Anterior cingulate cortex (tissue), 58 donors: Measurements from ENCODE around the gene CDK13.
A peak's percentile ranks its signal among the peaks of the same experiment; 100 is the strongest.

ENCODE experiments used
- DNase-seq, 58 donors: peaks; one replicate each; lab custom pipeline; 2025; lab: John Stamatoyannopoulos, UW

Gene CDK13

DNA sequence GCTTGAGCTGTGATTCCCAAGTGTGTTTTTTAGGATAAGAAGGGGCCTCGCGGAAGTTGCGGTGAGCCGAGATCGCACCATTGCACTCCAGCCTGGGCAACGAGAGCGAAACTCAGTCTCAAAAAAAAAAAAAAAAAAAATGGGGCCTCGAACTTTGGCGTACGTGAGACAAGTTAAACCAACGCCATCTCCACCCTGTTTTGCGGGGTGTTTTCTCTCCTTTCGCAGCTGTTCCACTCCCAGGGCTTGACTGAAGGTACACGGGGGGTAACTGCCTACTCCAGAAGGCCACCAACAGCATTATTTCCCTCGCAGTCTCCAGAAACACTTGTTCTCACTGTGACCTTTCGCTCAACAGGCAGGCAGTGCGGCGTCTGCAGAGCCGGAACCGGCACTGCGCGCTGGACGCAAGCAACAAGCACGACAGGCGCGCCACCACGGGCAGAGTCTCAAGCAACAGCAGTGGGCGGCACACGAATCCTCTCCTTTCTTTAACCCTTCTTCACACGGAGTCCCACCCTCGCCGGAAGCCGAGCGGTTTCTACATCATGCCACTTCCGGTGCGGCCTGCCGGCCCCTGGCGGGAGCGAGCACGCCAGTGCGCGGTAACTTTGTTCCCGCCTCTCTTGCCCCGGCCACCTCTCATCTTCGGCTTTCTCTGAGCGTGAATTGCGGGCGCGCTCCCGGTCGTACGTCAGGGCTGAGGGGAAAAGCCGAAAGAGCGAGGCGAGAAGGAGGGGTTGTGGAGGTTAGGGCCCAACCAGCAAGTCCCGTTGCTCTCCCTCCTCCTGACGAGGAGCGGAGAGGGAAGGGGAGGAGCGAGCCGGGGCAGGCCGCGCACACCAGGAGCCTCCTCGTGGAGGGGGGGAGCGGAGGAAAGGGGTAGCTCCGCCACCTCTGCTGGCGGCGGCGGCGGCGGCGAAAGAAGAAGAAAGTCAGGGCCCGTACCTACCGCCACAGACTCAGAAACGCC is 814 bp upstream of the CDK13 start:
- peak; percentile 78 to 100 (median 98) for DNase-seq

DNA sequence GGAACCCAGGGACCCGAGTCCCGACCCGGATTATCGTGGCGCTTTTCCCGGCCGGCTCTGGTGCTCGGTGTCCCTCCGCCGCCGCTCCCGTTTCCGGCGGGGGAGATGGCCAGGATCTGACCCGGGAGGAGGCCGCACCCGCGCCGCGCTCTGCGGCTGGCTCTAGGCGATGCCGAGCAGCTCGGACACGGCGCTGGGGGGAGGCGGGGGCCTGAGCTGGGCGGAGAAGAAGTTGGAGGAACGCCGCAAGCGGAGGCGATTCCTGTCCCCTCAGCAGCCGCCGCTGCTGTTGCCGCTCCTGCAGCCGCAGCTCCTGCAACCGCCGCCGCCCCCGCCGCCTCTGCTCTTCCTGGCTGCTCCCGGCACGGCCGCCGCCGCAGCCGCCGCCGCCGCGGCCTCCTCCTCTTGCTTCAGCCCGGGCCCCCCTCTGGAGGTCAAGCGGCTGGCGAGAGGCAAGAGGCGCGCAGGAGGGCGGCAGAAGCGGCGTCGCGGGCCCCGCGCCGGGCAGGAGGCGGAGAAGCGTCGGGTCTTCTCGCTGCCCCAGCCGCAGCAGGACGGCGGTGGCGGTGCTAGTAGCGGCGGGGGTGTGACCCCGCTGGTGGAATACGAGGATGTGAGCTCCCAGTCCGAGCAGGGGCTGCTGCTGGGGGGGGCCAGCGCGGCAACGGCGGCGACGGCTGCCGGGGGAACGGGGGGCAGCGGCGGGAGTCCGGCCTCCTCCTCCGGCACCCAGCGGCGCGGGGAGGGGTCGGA is 593 bp downstream of the CDK13 start:
- peak in 43 of 58 donors; percentile 16 to 75 (median 51) for DNase-seq

DNA sequence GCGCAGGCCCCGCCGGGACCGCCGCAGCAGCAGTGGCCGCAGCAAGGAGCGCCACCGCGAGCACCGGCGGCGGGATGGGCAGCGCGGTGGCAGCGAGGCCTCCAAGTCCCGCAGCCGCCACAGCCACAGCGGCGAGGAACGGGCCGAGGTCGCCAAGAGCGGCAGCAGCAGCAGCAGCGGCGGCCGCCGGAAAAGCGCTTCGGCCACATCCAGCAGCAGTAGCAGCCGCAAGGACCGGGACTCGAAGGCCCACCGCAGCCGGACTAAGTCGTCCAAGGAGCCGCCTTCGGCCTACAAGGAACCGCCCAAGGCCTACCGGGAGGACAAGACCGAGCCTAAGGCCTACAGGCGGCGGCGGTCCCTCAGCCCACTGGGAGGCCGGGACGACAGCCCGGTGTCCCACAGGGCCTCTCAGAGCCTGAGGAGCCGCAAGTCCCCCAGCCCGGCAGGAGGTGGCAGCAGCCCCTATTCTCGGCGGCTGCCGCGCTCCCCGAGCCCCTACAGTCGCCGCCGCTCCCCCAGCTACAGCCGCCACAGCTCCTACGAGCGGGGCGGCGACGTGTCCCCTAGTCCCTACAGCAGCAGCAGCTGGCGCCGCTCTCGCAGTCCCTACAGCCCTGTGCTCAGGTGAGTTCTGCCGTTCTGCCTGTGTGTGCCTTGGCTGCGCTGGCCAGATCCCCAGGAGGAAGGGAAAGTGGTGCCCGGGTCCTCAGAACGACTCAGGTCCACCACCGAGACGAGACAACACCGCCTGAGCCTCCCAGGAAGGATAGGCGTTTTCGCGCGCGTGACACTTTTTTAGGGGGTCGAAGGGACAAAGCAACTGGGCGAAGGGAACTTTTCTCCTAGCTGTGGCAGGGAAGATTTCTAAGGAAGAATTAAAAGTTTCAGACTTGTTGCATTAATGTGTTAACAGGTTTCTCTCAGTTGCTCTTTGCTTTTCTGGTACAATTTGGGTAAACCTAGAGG is 1.5 kb downstream of the CDK13 start:
- peak in 53 of 58 donors; percentile 6 to 71 (median 38) for DNase-seq

DNA sequence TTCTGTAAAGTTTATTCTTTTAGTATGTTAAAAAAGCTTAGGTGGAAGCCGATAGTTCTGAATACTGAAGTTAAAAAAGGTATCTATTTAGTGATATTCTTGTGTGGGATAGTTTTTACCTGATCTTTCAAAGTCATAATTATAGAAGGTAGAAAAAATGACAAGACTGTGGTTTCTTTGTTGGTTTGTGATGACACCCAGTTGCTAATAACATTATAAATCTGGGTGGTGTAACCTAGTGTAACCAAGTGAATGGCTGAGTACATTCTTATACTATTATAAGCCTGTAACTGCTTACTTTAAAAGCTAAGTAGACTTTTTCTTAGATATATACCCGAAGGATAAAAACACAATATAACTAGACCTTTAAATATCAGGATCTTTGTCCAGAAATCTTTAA is 2.3 kb downstream of the CDK13 start:
- no peak for DNase-seq

DNA sequence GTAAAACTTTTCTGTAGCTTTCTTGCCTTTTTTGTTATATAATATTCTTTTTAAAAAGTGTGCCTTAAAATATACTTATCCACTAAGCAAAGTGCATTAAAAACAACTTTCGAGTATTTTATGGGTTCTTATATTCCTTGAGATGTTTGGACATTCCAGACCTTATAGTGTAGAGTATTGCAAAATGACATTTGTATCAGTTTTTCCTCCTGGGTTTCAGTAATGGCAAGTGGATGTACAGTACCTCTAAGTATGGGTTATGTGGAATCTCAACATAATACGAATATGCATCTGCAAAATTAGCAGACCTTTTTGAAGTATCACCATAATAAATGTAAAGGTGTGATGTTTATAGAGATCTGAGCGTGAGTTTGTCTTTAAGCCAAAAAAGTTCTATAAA is 2.7 kb downstream of the CDK13 start:
- no peak for DNase-seq

DNA sequence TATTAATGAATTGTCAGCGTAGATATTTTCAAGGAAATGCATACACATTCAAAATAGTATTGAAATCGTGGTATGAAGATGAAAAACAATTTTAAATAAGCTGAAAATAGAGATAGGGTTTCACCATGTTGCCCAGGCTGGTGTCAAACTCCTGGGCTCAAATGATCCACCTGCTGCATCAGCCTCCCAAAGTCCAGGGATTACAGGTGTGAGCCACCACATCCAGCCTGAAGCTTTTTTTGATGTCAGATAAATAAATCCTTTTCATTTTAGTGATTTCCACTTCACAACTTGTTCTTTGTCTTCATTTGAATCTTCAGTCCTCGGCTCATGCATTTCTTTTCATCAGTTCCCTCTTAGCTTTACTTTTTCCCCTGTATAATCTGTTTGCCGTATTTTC is 4.6 kb downstream of the CDK13 start:
- DNase-seq = no peak

DNA sequence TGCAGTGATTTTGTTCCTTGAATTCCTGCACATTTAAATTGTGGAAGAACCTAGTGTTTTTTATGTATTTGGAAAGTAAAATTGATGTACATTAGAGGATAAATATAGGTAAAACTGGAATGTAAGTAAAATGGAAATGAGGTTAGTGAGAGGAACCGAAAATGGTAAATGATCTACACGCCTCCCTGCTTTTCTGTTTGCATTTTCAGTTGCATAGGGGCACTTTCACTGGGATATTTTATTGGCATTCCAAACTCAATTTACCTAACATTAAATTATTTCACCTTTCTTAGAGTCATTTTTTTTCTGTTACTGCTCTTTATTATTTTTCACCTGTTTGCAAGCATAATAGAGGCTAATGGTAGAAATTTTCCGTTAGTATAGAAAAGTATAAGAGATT is 8.0 kb downstream of the CDK13 start:
- DNase-seq = no peak

DNA sequence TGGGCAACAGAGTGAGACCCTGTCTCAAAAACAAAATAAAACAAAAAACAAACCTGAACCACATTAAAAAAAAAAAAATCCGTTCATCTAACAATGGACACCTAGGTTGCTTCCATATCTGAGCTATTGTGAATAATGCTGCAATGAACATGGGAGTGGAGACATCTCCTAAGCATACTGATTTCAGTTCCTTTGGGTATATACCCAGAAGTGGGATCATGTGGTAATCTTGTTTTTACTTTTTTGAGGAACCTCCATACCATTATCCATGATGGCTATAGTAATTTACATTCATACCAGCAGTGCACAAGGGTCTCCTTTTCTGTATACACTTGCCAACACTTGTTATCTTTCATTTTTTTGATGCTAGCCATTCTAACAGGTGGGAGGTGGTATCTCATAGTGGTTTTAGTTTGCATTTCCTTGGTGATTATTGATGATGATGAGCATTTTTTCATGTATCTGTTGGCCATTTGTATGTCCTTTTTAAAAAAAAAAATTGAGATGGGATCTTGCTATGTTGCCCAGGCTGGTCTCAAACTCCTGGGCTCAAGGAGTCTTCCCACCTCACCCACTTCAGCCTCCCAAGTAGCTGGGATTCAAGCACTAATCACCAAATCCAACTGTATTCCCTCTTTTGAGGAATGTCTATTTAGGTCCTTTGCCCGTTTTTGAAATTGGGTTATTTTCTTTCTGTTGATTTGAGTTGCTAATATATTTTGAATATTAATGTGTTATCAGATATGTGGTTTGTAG is 17.5 kb downstream of the CDK13 start:
- DNase-seq = no peak

DNA sequence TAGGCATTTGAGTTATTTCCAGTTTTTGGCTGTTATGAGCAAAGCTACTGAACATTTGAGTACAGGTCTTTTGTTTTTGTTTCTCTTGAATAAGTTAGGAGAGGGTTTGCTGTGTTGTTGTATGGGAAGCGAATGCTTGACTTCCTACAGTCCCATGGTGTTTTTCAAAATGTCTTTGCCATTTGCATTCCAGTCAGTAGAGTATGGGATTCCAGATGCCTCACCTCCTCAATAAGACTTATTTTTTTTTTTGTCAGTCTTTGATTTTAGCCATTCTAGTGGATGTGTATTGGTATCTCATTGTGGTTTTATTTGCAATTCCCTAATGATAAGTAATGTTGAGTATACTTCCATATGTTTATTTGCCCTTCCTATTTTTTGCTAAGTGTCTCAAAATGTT is 19.4 kb downstream of the CDK13 start:
- DNase-seq = no peak

DNA sequence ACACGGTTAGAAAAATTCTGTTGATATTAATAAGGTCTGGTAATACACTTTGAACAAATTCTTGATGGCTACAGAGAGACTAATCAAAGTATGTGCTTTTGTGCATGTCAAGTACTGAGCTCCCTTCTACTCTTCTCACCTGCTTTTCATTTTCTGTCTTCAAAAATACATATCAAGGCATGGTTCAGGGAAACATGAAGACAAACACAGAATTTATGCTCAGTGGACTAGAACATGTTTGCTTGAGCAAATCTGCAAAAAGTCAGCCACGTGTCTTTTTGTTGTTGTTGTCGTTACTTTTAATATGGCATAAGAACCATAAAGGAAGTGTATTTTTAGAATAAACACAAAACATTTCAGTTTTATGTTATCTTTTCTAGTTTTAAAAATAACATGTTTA is 21.9 kb downstream of the CDK13 start:
- DNase-seq = no peak

DNA sequence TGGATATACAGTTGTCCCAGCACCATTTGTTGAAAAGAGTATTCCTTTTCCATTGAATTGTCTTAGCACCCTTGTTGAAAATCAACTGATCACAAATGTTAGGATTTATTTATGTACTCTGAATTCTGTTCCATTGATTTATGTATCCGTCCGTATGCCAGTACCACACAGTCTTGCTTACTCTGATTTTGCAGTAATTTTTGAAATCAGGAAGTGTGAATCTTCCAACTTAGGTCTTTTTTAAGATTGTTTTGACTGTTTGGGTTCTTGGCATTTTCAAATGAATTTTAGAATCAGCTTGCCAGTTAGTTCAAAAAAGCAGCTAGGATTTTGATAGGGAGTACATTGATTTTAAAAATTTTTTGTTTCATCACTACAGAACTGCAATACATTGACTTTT is 23.7 kb downstream of the CDK13 start:
- DNase-seq = no peak

DNA sequence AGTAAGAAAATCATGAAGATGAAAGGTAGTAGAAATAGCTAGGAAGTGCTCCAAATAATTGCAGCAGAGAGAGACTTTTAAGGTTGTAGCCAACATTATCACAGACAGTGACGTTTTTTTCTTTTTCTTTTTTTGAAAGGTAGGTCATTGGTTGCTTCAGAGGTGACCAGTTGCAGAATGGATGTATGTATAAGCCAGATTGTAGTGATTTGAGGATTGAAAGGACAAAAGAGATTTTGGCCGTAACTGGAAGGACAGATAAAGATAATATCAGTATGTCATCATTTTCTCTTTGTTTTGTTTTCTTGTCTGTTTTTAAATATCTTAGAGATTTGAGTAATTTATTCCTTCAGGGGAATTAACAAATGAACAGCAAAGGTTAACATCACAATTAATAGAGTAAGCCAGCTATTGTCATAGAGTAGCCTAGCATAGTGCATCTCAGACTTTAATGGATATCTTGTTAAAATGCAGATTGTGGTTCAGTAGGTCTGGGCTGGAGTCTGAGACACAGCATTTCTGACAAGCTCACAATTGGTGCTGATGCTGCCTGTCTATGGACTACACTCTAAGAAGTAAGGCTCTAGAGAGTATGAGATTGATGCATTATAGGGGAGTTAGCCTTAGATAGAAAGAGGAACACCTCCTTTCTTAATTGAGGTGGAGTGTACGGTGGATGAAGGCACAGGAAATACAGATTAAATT is 28.3 kb downstream of the CDK13 start:
- DNase-seq = no peak

DNA sequence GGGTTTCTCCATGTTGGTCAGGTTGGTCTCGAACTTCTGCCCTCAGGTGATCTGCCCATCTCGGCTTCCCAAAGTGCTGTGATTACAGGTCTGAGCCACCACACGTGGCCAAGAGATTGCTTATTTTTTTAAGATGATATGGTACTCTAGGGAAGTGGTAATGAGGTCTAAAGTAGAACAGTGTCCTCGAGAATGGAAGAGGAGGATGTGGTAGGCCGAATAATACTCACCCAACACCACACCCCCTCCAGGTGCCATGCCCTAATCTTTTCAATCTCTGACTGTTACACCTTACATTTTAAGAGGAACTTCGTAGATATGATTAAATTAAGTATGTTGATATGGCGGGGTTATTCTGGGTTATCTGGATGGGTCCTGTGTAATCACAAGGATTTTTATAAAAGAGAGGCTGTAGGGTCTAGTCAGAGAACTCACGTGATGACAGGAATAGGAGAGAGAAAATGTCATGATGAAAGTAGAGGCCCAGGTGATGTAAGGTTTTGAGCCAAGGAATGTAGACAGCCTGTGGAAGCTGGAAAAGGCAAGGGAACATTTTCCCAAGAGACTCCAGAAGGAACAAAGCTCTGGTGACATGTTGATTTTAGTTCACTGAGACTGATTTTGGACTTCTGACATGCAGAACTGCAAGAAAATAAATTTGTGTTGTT is 29.5 kb downstream of the CDK13 start:
- no peak for DNase-seq

DNA sequence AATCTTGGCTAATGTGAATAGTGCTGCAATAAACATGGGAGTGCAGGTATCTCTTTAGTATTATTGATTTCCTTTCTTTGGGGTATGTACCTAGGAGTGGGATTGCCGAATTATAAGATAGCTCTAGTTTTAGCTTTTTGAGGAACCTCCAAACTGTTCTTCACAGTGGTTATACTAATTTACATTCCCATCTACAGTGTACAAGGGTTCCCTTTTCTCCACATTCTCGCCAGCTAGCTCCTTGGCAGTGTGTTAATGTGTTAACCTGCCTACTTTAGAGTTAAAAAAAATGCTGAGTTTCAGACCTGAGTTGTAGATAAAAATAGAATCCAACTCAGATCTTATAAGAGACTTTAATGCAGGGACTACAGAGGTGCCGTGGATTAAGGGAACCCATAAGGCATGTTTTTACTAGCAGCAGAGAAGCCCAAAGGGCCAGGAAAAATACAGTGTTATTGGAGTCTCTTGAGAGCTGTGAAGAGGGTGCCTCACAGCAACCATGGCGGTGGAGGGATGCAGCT is 35.4 kb downstream of the CDK13 start:
- DNase-seq = no peak

DNA sequence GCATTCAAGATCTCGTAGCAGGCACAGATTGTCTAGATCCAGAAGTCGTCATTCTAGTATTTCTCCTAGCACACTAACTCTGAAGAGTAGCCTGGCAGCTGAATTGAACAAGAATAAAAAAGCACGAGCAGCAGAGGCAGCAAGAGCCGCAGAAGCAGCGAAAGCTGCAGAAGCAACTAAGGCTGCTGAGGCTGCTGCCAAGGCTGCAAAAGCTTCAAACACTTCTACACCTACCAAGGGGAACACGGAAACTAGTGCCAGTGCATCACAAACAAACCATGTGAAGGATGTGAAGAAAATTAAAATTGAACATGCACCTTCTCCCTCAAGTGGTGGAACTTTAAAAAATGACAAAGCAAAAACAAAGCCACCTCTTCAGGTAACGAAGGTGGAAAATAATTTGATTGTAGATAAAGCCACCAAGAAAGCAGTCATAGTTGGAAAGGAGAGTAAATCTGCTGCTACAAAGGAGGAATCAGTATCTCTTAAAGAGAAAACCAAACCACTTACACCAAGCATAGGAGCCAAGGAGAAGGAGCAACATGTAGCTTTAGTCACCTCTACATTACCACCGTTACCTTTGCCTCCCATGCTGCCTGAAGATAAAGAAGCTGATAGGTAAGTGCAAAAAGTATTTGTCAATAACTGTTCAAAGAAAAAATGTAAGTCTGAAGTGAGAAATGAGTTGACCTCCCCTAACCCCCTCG is 37.7 kb downstream of the CDK13 start:
- DNase-seq = peak in 40 of 58 donors; percentile 1 to 78 (median 17)

DNA sequence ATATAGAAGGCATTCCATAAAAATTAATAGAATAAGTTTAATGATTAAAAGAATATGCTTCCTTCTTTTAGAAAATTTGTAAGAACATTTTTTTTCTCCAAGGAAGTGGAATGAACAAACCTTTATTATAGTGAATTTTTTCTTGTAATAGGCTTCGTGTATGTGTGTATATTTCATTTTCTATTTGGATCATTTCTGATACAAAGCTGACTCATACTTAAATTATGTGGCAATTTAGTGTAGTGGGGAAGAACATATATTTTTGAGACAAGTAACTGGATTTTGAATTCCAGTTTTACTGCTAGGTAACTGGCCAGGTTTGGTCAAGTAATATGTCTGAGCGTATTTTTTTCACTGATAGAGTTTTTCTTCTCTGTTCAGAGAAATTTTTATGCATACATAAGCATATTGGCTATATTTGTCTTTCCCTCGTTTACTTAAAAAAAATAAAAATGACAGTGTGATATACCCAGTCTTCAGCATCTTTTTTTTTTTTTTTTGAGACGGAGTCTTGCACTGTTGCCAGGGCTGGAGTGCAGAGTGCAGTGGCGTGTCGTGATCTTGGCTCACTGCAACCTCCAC is 50.8 kb downstream of the CDK13 start:
- DNase-seq = no peak

DNA sequence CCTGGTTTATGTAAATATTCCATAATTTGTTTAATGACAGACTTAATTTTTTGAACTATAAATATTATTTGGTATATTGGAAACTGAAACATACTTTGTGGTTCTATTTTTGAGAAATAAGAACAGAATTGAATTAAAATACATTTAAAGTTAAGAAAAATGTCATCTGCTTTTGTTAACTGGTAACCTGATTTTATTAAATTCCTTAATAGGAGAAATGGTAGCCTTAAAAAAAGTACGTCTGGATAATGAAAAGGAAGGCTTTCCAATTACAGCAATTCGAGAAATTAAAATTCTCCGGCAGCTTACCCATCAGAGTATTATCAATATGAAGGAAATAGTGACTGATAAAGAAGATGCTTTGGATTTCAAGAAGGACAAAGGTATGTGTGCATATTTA is 51.6 kb downstream of the CDK13 start:
- DNase-seq = no peak
